ENCODE data around the gene FAM174B. TPM values are rescaled to one million over a fixed set of nuclear protein-coding genes. Genes with fewer than 3 reads are reported as not detected.

FAM174B gene
- total and polyA plus RNA-seq, 2 donors (not counting 1 experiment from before 2014, with no cell fraction given) = 0.03 to 1.9 TPM

GRCh38 chr15:92636401-92636907 lies 19.1 kb downstream of the FAM174B start:
- TF ChIP-seq CTCF (IDR thresholded peaks at IDR 0.05) = no peak
- no peaks in the 10 kb centered on the region for H3K27me3 ChIP-seq (replicated peaks in 1 of 4; ENCODE audit: control extremely low read depth in 1 of 4, control insufficient read depth in 3 of 4, insufficient read depth in 4 of 4, low read length in 3 of 4)
- DNase-seq (no peak), ATAC-seq (ENCODE audit: low read depth) (no peak)
- ChIA-PET POLR2A (no interaction called here), CTCF (no interaction called here)
- intact Hi-C loops (cut with micrococcal nuclease) = no loop called here
- H4K20me1 ChIP-seq (ENCODE audit: control insufficient read depth, insufficient read depth, low read length, poor library complexity, severe bottlenecking) = no peaks in the 10 kb centered on the region
- H3K9me3 ChIP-seq (ENCODE audit: control extremely low read depth in 1 of 3, control insufficient read depth in 2 of 3, insufficient read depth in 1 of 3, low read length in 2 of 3) = peaks cover 0 to 15% (median 0%) of the 10 kb centered on the region in 3 donors
- H3K4me2 ChIP-seq (replicated peaks; ENCODE audit: low read depth, low read length, poor library complexity, severe bottlenecking) = no peak overlapping the region
- no peaks in the 10 kb centered on the region for H3K79me2 ChIP-seq (ENCODE audit: control insufficient read depth, insufficient read depth, low read length)
- H3K4me3 ChIP-seq (ENCODE audit: control extremely low read depth in 1 of 5, extremely low read depth in 1 of 5, insufficient read depth in 1 of 5, low read depth in 2 of 5, low read length in 4 of 5) = no peak overlapping the region
- Mint-ChIP-seq H3K4me1 (no peaks in the 10 kb centered on the region), H3K4me3 (no peak overlapping the region), H3K9me3 (ENCODE audit: insufficient read depth) (no peaks in the 10 kb centered on the region), H3K27me3 (peaks cover 17% of the 10 kb centered on the region), H3K27ac (no peak overlapping the region)
- no peaks in the 10 kb centered on the region for H3K4me1 ChIP-seq (ENCODE audit: control insufficient read depth in 2 of 2, insufficient read depth in 2 of 2, low read length in 2 of 2)
- no peak overlapping the region for H2AFZ ChIP-seq (ENCODE audit: insufficient read depth, low read depth, low read length, poor library complexity, severe bottlenecking)
- H3K27ac ChIP-seq (ENCODE audit: low read length in 2 of 2) = no peak overlapping the region
- H3K36me3 ChIP-seq (replicated peaks in 1 of 2; ENCODE audit: control extremely low read depth in 1 of 2, control insufficient read depth in 1 of 2, extremely low read depth in 1 of 2, insufficient read depth in 2 of 2, low read length in 1 of 2) = no peaks in the 10 kb centered on the region
- WGBS (ENCODE audit: insufficient coverage) = 93% methylated on average over 12 of the region's 12 CpGs
- no peak overlapping the region for H3K9ac ChIP-seq (ENCODE audit: low read length)

DNA sequence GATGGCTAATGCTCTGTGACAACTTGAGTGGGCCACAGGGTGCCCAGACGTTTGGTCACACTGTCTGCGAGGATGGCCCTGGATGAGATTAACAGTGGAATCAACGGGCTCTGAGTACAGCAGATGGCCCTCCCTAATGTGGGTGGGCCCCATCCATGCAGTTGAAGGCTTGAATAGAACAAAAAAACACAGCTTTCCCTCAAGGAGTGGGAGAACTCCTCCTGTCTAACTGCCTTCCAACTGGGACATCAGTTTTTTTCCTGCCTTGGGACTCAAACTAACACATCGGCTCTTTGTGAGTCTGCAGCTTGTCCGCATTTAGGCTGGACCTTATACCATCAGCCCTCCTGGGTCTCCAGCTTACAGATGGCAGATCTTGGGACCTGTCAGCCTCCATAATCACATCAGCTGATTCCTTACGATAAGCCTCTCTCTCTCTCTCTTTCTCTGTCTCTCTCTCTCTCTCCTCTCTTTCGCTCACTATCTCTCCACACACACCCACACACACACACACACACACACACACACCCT lies 20.8 kb downstream of the FAM174B start:
- Histone ChIP-seq H2AFZ (ENCODE audit: insufficient read depth, low read depth, low read length, poor library complexity, severe bottlenecking) (no peak overlapping the region), H3K79me2 (ENCODE audit: control insufficient read depth, insufficient read depth, low read length) (no peaks in the 10 kb centered on the region), H3K4me3 (ENCODE audit: control extremely low read depth in 1 of 5, extremely low read depth in 1 of 5, insufficient read depth in 1 of 5, low read depth in 2 of 5, low read length in 4 of 5) (no peak overlapping the region), H3K9ac (ENCODE audit: low read length) (no peak overlapping the region), H3K27me3 (replicated peaks in 1 of 4; ENCODE audit: control extremely low read depth in 1 of 4, control insufficient read depth in 3 of 4, insufficient read depth in 4 of 4, low read length in 3 of 4) (no peaks in the 10 kb centered on the region), H3K4me2 (replicated peaks; ENCODE audit: low read depth, low read length, poor library complexity, severe bottlenecking) (no peak overlapping the region), H3K4me1 (ENCODE audit: control insufficient read depth in 2 of 2, insufficient read depth in 2 of 2, low read length in 2 of 2) (no peaks in the 10 kb centered on the region), H3K27ac (ENCODE audit: low read length in 2 of 2) (no peak overlapping the region), H4K20me1 (ENCODE audit: control insufficient read depth, insufficient read depth, low read length, poor library complexity, severe bottlenecking) (no peaks in the 10 kb centered on the region), H3K36me3 (replicated peaks in 1 of 2; ENCODE audit: control extremely low read depth in 1 of 2, control insufficient read depth in 1 of 2, extremely low read depth in 1 of 2, insufficient read depth in 2 of 2, low read length in 1 of 2) (no peaks in the 10 kb centered on the region), H3K9me3 (ENCODE audit: control extremely low read depth in 1 of 3, control insufficient read depth in 2 of 3, insufficient read depth in 1 of 3, low read length in 2 of 3) (peaks cover 0 to 18% (median 0%) of the 10 kb centered on the region in 3 donors)
- ATAC-seq (ENCODE audit: low read depth) = no peak
- Mint-ChIP-seq H3K4me1 (no peaks in the 10 kb centered on the region), H3K27me3 (peaks cover 17% of the 10 kb centered on the region), H3K27ac (no peak overlapping the region), H3K9me3 (ENCODE audit: insufficient read depth) (no peaks in the 10 kb centered on the region), H3K4me3 (no peak overlapping the region)
- intact Hi-C loops (cut with micrococcal nuclease) = no loop called here
- no peak for TF ChIP-seq CTCF (IDR thresholded peaks at IDR 0.05)
- no peak for TF ChIP-seq EZH2 (IDR thresholded peaks at IDR 0.05; ENCODE audit: borderline replicate concordance, insufficient read depth, low read depth, low read length, poor library complexity, severe bottlenecking)
- DNase-seq = no peak
- ChIA-PET POLR2A (no interaction called here), CTCF (no interaction called here)
- WGBS (ENCODE audit: insufficient coverage) = 99% methylated on average over 7 of the region's 7 CpGs
